ENCODE results near the gene FKBP3.

DNA sequence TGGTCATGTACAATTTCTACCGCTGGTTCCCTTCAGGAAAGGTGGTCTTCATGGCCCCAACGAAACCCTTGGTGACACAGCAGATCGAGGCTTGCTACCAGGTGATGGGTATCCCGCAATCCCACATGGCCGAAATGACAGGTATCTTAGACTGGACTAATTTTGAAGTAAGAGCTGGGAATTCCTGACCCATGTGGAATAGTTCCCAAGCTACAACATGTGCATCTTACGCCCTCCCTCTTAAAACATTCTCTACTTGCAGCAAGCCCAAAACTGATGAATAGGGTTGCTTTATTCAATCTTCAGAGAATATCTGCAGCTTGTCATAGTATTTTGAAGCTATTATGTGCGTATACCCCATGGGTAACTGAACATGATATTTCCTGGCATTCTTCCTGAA lies 2.1 kb upstream of the FKBP3 start:
- TF ChIP-seq, protein P1, sequence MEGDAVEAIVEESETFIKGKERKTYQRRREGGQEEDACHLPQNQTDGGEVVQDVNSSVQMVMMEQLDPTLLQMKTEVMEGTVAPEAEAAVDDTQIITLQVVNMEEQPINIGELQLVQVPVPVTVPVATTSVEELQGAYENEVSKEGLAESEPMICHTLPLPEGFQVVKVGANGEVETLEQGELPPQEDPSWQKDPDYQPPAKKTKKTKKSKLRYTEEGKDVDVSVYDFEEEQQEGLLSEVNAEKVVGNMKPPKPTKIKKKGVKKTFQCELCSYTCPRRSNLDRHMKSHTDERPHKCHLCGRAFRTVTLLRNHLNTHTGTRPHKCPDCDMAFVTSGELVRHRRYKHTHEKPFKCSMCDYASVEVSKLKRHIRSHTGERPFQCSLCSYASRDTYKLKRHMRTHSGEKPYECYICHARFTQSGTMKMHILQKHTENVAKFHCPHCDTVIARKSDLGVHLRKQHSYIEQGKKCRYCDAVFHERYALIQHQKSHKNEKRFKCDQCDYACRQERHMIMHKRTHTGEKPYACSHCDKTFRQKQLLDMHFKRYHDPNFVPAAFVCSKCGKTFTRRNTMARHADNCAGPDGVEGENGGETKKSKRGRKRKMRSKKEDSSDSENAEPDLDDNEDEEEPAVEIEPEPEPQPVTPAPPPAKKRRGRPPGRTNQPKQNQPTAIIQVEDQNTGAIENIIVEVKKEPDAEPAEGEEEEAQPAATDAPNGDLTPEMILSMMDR (conservative IDR thresholded peaks at IDR 0.05; ENCODE audit: low read length), result no peak
- TF ChIP-seq EZH2phosphoT487 (IDR thresholded peaks at IDR 0.05; ENCODE audit: borderline replicate concordance, low read depth, low read length), result no peak

Measured in OCI-LY7 (cell line).